GM18867 (cell line): ENCODE results near the gene TAF11L7.
"Not testable (repeated sequence)": the region's sequence is repeated elsewhere in the genome, so short reads cannot be mapped to it uniquely, and the experiment has no call there.

Experiments used
- ATAC-seq: cut with Tn5 transposase; IDR thresholded peaks from one replicate; pipeline ENCODE4 v1.9.1; 2021; ENCODE audit warnings: mild to moderate bottlenecking, moderate library complexity; ENCODE audit not compliant: unreplicated experiment

TAF11L7 gene

DNA sequence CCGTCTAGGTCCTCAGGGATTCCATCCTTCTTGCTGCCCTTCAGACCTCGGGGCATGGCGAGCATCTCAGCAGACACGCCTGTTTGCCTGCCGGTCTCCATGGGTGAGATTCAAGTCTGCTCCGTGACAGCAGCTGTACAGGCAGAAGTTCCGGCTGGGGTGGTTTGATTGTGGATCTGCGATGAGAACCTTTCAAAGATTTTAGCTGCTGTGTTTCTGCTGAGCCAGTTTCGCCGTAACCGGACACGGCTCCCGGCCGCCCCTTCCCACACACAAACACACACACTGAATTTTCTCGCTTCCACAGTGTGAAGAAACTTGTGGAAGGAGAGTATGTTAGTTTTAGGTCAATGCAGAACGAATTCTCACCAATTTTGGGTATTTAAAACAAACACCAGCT, at the start of gene TAF11L7:
TAF11L7 (minus strand) TSS at position 101 of the 400 bp plus-strand sequence.
- ATAC-seq, result not testable (repeated sequence)

DNA sequence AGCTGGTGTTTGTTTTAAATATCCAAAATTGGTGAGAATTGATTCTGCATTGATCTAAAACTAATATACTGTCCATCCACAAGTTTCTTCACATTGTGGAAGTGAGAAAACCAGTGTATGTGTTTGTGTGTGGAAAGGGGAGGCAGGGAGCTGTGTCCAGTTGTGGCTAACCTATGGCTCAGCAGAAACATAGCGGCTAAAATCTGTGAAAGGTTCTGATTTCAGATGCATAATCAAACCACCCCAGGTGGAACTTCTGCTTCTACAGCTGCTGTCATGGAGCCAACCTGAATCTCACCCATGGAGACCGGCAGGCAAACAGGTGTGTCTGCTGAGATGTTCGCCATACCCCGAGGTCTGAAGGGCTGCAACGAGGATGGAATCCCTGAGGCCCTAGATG, 48.6 kb upstream of the TAF11L7 start, which contains the start of gene TAF11L14:
TAF11L14 (plus strand) TSS at position 301 of the 400 bp plus-strand sequence.
- ATAC-seq, result no peak

DNA sequence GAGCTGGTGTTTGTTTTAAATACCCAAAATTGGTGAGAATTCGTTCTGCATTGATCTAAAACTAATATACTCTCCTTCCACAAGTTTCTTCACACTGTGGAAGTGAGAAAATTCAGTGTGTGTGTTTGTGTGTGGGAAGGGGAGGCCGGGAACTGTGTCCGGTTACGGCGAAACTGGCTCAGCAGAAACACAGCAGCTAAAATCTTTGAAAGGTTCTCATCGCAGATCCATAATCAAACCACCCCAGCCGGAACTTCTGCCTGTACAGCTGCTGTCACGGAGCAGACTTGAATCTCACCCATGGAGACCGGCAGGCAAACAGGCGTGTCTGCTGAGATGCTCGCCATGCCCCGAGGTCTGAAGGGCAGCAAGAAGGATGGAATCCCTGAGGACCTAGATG, 46.2 kb upstream of the TAF11L7 start, which contains the start of gene TAF11L13:
TAF11L13 (plus strand) TSS at position 301 of the 400 bp plus-strand sequence.
- not testable (repeated sequence) for ATAC-seq

DNA sequence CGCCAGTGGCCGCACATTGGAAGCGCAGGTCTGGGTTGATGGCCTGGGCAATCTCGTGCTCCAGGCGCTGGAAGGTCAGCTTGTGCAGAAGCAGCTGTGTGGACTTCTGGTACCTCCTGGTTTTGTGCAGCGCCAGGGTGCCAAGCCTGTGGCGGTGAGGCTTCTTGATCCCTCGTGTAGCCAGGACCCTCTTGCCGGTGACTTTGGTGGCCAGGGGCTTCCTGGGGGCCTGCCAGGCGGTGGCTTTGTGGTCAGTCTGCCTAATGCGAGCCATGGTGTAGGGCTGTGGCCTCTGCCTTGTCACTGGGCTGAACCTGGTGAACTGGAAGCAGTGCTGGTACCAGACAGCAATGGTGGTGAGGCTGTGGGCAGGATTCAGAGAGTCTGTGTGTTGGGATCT, 40.1 kb upstream of the TAF11L7 start:
- ATAC-seq, result no peak

DNA sequence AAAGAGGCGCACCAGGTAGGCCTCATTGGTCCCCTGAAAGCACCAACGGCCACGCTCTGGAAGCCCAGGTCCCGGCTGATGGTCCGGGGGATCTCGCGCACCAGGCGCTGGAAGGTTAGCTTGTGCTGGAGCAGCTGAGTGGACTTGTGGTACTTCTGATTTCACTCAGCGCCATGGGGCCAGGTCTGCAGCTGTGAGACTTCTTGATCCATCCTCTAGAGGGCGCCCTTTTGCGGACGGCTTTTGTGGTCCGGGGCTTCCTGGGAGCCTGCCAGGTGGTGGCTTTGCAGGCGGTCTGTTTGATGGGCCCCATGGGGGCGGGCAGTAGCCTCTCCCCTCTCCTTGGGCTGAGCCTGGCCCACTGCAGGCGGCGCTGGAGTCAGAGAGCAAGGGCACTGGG, 35.1 kb upstream of the TAF11L7 start:
- no peak for ATAC-seq

DNA sequence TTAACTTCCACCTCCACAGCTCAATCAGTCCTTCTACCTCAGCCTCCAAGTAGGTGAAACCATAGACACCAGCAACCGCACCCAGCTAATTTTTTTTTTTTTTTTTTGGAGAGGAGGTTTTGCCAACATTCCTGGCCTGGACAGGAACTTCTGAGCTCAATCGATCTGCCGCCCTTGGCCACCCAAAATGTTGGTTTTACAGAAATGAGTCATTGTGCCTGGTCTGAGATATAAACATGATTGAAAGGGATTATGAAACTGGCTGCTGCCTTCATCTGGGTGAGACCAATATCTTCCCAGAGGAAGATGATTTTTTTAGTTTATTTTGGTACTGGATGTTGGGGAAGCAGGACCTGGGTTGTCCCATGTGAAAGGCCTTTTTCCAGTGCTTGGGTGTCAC, 33.8 kb upstream of the TAF11L7 start:
- ATAC-seq, result no peak

DNA sequence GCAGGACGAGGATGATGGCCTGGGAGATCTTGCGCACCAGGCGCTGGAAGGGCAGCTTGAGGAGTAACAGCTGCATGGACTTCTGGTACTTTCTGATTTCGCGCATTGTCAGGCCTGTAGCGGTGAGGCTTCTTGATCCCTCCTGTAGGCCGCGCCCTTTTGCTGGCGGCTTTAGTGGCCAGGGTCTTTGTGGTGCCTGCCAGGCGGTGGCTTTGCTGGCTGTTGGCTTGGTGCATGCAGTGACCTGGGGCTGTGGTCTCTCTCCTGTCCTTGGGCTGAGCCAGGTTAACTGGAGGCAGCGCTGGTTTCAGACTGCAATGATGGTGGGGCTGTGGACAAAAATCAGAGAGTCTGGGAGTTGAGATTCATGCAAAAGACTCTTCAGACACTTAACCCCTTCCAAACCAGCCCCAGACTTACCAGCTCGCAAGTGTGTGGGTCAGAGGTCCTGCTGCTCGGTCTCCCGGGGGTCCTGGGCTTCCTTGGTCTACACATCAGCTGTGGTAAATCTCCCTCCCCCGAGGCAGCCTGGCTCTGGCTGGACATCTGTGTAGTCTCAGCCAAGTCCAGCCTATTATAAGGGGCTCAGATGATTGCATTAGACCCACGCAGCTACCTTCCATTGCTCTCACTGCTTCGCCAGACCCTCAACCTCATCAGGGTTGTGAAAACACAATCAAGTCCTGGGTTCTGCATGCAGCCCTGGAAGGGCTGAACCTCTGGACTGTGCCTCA, 29.5 kb upstream of the TAF11L7 start:
- ATAC-seq, result no peak

DNA sequence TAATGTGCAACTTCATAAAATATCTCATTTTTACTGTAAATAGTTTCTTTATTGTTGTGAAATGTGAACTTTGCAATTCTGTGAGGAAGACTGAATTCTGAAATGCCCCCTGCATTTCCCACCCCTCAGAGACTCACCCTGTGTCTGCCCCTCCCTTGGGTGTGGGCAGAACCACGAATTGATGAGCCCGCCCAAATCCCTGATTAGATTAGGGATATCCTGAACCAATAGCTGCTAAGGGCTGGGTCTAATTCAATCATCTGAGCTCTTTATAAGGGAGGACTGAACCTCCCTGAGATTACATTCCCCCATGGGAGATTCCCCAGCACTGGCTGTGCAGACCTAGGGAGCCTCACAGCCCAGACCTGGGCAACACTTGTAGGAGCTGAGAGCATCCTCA, 24.5 kb upstream of the TAF11L7 start, which contains the start of gene TAF11L12:
TAF11L12 (plus strand) TSS at position 301 of the 400 bp plus-strand sequence.
- not testable (repeated sequence) for ATAC-seq

DNA sequence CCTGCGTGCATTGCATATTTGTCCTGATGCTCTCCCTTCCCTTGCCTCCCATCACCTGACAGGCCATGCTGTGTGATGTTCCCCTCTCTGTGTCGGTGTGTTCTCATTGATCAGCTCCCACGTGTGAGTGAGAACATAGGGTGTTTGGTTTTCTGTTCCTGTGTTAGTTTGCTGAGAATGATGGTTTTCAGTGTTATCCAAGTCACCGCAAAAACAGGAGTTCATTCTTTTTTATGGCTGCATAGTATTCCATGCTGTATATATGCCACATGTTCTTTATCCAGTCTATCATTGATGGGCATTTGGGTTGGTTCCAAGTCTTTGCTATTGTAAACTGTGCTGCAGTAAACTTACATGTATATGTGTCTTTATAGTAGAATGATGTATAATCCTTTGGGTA, 21.9 kb upstream of the TAF11L7 start:
- ATAC-seq, result not testable (repeated sequence)

DNA sequence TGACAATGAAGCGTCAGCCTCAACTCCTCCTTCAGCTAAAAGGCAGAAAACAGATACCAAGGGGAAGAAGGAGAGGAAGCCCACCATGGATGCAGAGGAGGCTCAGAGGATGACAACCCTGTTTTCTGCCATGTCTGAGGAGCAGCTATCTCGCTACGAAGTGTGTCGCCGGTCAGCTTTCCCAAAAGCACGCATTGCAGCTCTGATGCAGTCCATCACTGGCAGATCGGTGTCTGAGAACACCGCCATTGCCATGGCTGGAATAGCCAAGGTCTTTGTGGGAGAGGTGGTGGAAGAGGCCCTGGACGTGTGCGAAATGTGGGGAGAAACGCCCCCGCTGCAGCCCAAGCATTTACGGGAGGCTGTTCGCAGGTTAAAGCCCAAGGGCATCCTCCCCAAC, 19.4 kb upstream of the TAF11L7 start:
- ATAC-seq, result no peak

DNA sequence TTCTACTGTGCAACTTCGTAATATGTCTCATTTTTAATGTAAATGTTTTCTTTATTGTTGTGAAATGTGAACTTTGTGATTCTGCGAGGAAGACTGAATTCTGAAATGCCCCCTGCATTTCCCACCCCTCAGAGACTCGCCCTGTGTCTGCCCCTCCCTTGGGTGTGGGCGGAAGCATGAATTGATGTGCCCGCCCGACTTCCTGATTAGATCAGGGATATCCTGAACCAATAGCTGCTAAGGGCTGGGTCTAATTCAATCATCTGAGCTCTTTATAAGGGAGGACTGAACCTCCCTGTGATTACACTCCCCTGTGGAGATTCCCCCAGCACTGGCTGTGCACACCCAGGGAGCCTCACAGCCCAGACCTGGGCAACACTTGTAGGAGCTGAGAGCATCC, 18.3 kb upstream of the TAF11L7 start, which contains the start of gene TAF11L11:
TAF11L11 (plus strand) TSS at position 304 of the 400 bp plus-strand sequence.
- not testable (repeated sequence) for ATAC-seq

DNA sequence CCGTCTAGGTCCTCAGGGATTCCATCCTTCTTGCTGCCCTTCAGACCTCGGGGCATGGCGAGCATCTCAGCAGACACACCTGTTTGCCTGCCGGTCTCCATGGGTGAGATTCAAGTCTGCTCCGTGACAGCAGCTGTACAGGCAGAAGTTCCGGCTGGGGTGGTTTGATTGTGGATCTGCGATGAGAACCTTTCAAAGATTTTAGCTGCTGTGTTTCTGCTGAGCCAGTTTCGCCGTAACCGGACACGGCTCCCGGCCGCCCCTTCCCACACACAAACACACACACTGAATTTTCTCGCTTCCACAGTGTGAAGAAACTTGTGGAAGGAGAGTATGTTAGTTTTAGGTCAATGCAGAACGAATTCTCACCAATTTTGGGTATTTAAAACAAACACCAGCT, 12.2 kb upstream of the TAF11L7 start, which contains the start of gene TAF11L10:
TAF11L10 (minus strand) TSS at position 101 of the 400 bp plus-strand sequence.
- ATAC-seq, result not testable (repeated sequence)

DNA sequence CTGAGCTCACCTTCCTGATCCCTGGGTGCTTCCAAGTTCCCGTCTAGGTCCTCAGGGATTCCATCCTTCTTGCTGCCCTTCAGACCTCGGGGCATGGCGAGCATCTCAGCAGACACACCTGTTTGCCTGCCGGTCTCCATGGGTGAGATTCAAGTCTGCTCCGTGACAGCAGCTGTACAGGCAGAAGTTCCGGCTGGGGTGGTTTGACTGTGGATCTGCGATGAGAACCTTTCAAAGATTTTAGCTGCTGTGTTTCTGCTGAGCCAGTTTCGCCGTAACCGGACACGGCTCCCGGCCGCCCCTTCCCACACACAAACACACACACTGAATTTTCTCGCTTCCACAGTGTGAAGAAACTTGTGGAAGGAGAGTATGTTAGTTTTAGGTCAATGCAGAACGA, 8.7 kb upstream of the TAF11L7 start, which contains the start of gene TAF11L9:
TAF11L9 (minus strand) TSS at position 140 of the 400 bp plus-strand sequence.
- not testable (repeated sequence) for ATAC-seq

DNA sequence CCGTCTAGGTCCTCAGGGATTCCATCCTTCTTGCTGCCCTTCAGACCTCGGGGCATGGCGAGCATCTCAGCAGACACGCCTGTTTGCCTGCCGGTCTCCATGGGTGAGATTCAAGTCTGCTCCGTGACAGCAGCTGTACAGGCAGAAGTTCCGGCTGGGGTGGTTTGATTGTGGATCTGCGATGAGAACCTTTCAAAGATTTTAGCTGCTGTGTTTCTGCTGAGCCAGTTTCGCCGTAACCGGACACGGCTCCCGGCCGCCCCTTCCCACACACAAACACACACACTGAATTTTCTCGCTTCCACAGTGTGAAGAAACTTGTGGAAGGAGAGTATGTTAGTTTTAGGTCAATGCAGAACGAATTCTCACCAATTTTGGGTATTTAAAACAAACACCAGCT, 5.3 kb upstream of the TAF11L7 start, which contains the start of gene TAF11L8:
TAF11L8 (minus strand) TSS at position 101 of the 400 bp plus-strand sequence.
- ATAC-seq, result not testable (repeated sequence)
